Large intestine (tissue), 3 donors: Measurements from ENCODE around the gene GNAQ. TPM values are rescaled to one million over a fixed set of nuclear protein-coding genes. Genes with fewer than 3 reads are reported as not detected.

Experiments used
- DNase-seq, 2 donors: peaks; one replicate each; pipeline versions ENCODE4 v3.0.0 to v3.0.0-alpha.2; 2013
- H3K27ac ChIP-seq: one replicate; pipeline ENCODE4 v1.5.1; 2013; ENCODE audit warnings: low read length
- H3K27me3 ChIP-seq: 2 replicates; pipeline ENCODE4 v1.6.1; 2013; ENCODE audit warnings: low read length; ENCODE audit not compliant: control insufficient read depth, insufficient read depth
- H3K36me3 ChIP-seq: 2 replicates; pipeline ENCODE4 v1.6.1; 2013; ENCODE audit warnings: low read length; ENCODE audit not compliant: control insufficient read depth, insufficient read depth
- H3K4me1 ChIP-seq: one replicate; pipeline ENCODE4 v1.6.1; 2013; ENCODE audit warnings: low read length; ENCODE audit not compliant: control insufficient read depth, insufficient read depth
- H3K4me3 ChIP-seq: one replicate; pipeline ENCODE4 v1.5.1; 2013; ENCODE audit warnings: low read length
- H3K9me3 ChIP-seq: one replicate; pipeline ENCODE4 v1.6.1; 2013; ENCODE audit warnings: mild to moderate bottlenecking, low read depth, low read length, moderate library complexity; ENCODE audit not compliant: control insufficient read depth
- WGBS: methylation state at CpG from one replicate; pipeline ENCODE4 v1.1.5; 2013; ENCODE audit warnings: low lambda C conversion rate; ENCODE audit not compliant: insufficient coverage; 5-methylcytosine and 5-hydroxymethylcytosine counted together
- polyA plus RNA-seq: library from polyadenylated mRNA; unstranded; fragments of 120-200 nt; gene quantifications from one replicate; pipeline ENCODE4 v1.2.1, GENCODE V29; 2013

GNAQ gene
- polyA plus RNA-seq, 1 donor = 34.0 TPM

DNA sequence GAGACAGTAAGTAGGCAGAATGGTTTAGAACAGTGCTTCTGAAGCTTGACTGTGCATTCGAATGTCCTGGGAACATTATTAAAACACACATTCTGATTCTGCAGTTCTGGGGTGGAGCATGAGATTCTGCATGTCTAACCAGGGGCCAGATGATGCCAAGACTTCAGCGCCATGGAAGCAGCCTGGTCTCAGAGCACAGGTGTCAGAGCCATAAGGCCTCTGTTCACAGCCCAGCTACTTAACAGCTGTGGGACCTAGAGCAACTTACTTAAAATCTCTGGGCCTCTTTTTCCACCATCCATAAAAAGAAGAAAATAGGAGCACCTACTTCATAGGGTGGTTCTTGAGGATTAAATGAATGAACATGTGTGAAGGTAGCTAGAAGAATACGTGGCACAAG lies 84.0 kb downstream of the GNAQ start:
- Histone ChIP-seq H3K9me3 (no peaks in the 10 kb centered on the region), H3K27me3 (no peaks in the 10 kb centered on the region), H3K36me3 (no peaks in the 10 kb centered on the region), H3K27ac (no peak overlapping the region), H3K4me3 (no peak overlapping the region), H3K4me1 (peaks cover 8% of the 10 kb centered on the region)
- DNase-seq = no peak
- WGBS = no CpG with 5 or more reads among the region's 3 CpGs

- no peak for DNase-seq
Measured at GRCh38 chr9:77946969-77947620, 84.5 kb downstream of the GNAQ start.

DNA sequence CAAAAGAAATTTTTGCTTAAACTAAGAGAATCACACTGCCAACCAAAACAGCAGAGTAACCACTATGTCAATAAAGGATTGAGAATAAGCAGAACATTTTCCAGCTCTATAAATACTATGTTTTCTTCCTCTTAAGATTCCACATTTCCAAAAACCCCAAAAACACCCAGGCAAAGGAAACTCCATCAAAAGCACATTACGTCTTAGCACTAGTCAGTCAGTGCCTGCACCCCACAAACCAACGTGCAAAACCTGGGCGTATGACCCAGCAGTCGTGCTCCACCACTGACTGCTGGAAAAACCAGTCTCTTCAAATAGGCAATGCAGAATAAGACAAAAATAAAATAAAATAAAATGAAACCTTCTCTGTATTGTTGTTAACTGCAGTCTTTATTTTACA lies 85.3 kb downstream of the GNAQ start:
- H3K27me3 ChIP-seq = no peaks in the 10 kb centered on the region
- H3K4me1 ChIP-seq = peaks cover 8% of the 10 kb centered on the region
- H3K27ac ChIP-seq = no peak overlapping the region
- H3K36me3 ChIP-seq = no peaks in the 10 kb centered on the region
- DNase-seq = no peak
- no peak overlapping the region for H3K4me3 ChIP-seq
- no CpG with 5 or more reads among the region's 4 CpGs for WGBS
- H3K9me3 ChIP-seq = no peaks in the 10 kb centered on the region

More at GRCh38 chr9:77946969-77947620, 84.5 kb downstream of the GNAQ start:
- 81% methylated on average over 4 of the region's 5 CpGs for WGBS
- Histone ChIP-seq H3K27me3 (no peaks in the 10 kb centered on the region), H3K36me3 (no peaks in the 10 kb centered on the region), H3K27ac (no peak overlapping the region), H3K4me3 (no peak overlapping the region), H3K9me3 (no peaks in the 10 kb centered on the region), H3K4me1 (peaks cover 8% of the 10 kb centered on the region)

DNA sequence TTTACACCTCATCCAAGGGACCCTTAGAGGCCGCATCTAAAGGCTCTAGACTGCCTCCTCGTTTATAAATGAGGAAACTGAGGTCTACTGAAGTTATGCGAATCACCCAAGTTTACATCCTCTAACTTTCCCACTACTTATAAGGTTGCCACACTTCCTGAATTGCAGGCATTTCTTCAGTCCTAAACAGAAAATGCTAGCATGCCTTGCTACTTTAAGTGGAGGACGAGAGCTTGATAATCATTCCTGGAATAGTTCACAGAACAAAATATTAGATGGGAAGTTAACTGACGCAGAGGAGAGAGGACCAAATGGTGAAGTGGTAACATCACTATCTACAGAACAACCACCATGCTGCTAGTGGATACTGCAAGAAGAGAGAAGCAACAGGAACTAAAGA lies 85.8 kb downstream of the GNAQ start:
- WGBS = 83% methylated on average over 2 of the region's 5 CpGs
- Histone ChIP-seq H3K4me3 (no peak overlapping the region), H3K4me1 (peaks cover 8% of the 10 kb centered on the region), H3K36me3 (no peaks in the 10 kb centered on the region), H3K27me3 (no peaks in the 10 kb centered on the region), H3K27ac (no peak overlapping the region), H3K9me3 (no peaks in the 10 kb centered on the region)
- DNase-seq = no peak

DNA sequence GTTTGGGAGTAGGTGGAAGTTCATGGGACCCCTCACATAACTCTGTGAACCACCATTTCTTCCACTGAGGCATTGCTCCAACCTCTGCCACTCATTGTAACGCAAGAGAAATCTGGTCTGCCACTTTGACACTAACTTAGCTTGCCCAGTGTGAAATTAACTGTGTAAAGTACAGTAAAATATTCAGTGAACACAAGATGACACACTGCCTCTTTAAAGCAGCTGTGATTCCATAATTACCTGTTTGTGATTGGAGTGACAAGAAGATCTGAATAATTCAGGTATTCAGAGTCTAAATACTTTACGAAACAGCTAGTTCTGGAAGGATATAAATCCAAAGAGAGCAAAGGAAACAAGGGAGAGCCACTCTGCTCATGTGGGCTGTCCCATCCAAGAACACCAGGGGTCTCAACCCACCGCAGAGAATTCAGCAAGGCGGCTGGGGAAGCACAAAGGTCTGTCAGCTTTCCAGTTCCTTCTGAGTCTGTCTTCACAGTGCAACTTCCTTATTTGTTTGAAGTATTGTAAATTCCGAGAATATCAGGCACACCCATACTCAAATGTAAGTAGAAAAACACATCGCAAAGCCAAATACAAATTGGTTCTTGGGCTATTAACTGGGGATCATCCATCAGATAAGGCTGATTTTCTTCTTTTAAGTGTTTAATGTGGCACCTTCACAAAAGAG lies 86.9 kb downstream of the GNAQ start:
- H3K4me1 ChIP-seq = peaks cover 8% of the 10 kb centered on the region
- peak; percentile 37 to 75 for DNase-seq

GRCh38 chr9:77943057-77943456 lies 88.6 kb downstream of the GNAQ start:
- H3K4me3 ChIP-seq = no peak overlapping the region
- WGBS = 100% methylated on average over 3 of the region's 4 CpGs
- H3K27me3 ChIP-seq = no peaks in the 10 kb centered on the region
- no peaks in the 10 kb centered on the region for H3K9me3 ChIP-seq
- H3K4me1 ChIP-seq = peaks cover 8% of the 10 kb centered on the region
- no peak overlapping the region for H3K27ac ChIP-seq
- DNase-seq = no peak
- no peaks in the 10 kb centered on the region for H3K36me3 ChIP-seq

More for the DNA sequence above, 86.9 kb downstream of the GNAQ start:
- H3K36me3 ChIP-seq = no peaks in the 10 kb centered on the region
- peak overlapping the region; percentile 3 for H3K4me3 ChIP-seq
- H3K27me3 ChIP-seq = no peaks in the 10 kb centered on the region
- no peaks in the 10 kb centered on the region for H3K9me3 ChIP-seq
- H3K27ac ChIP-seq = peak overlapping the region; percentile 77
- 43% methylated on average over 2 of the region's 6 CpGs for WGBS

DNA sequence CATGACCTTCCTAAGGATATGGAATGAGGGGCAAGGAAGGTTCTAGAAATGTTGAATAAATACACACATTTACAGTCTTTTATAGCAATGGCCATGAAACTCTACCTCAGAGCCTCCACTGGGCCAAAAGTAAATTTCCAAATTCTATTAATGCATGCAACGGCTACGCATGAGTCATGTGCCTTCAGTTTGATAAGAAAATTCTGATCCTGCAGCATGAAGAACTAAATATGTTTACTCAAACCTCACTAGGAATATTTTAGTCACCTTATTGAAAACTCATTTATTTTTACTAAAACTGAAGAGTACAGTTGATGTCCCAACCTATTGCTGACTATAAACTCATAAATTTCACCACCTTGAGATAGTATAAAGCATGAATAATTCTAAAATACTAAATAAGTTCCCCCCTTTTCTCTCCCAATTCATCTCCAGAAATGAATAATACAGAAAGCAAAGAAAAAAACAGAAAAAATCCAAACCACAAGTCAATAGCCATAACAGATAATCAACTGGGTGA lies 92.4 kb downstream of the GNAQ start:
- peaks cover under 1% of the 10 kb centered on the region for H3K4me1 ChIP-seq
- H3K4me3 ChIP-seq = no peak overlapping the region
- WGBS = 88% methylated on average over 2 of the region's 2 CpGs
- H3K9me3 ChIP-seq = no peaks in the 10 kb centered on the region
- no peak for DNase-seq
- H3K36me3 ChIP-seq = no peaks in the 10 kb centered on the region
- H3K27me3 ChIP-seq = no peaks in the 10 kb centered on the region
- no peak overlapping the region for H3K27ac ChIP-seq

DNA sequence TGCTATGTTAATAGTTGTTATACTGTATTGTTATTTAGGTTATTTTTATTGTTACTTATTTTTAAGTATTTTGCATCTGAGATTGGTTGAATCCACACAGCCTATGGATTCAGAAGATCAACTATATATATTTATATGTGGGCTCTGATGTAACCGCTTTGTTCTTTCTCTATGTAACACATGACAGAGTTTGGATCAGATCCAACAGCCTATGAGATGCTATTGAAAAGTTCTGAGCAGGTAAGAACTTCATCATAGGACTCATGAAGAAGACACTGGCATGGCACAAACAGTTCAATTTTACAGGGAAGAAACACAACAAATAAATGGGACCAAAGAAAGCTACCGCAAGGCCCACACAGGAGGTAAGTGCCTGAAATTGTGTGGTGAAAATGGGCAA lies 93.4 kb downstream of the GNAQ start:
- Histone ChIP-seq H3K27me3 (no peaks in the 10 kb centered on the region), H3K9me3 (no peaks in the 10 kb centered on the region), H3K27ac (no peak overlapping the region), H3K4me3 (no peak overlapping the region), H3K36me3 (no peaks in the 10 kb centered on the region), H3K4me1 (no peaks in the 10 kb centered on the region)
- WGBS = 100% methylated on average over 1 of the region's 2 CpGs
- DNase-seq = no peak

- Histone ChIP-seq H3K27ac (no peak overlapping the region), H3K4me3 (no peak overlapping the region), H3K4me1 (no peaks in the 10 kb centered on the region), H3K36me3 (no peaks in the 10 kb centered on the region), H3K9me3 (no peaks in the 10 kb centered on the region), H3K27me3 (no peaks in the 10 kb centered on the region)
- 80% methylated on average over 2 of the region's 3 CpGs for WGBS
- DNase-seq = no peak
Measured at GRCh38 chr9:77935974-77936373, 95.6 kb downstream of the GNAQ start.

DNA sequence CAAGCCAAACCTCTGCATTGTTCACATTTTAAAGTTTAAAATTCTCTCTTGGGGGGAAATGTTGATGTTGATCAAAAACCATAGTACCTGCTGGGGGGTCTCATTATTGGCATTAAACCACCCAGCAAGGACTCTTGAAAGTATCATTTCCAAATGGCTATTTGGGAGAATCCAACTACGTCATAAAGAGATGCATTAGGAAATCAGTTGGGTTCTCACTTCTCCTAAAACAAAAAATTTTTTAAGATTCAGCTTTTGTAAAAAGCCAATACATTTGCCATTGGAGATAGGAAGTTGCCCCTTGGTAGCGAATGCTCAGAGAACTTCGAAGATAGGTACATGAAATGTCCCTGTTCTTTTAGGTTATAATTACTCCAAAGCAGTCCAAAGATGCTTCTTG lies 96.4 kb downstream of the GNAQ start:
- H3K9me3 ChIP-seq = no peaks in the 10 kb centered on the region
- WGBS = no CpG with 5 or more reads among the region's 3 CpGs
- no peak for DNase-seq
- no peak overlapping the region for H3K4me3 ChIP-seq
- no peaks in the 10 kb centered on the region for H3K27me3 ChIP-seq
- no peaks in the 10 kb centered on the region for H3K4me1 ChIP-seq
- no peak overlapping the region for H3K27ac ChIP-seq
- H3K36me3 ChIP-seq = no peaks in the 10 kb centered on the region
